ENCODE results near the gene OCIAD1. TPM values are rescaled to one million over a fixed set of nuclear protein-coding genes. Genes with fewer than 3 reads are reported as not detected.
"Not testable (repeated sequence)": the region's sequence is repeated elsewhere in the genome, so short reads cannot be mapped to it uniquely, and the experiment has no call there.

Gene OCIAD1
- total RNA-seq, 2 donors from 2014 or later: 114 to 176 TPM

- H3K4me3 ChIP-seq: no peak overlapping the region
- no peaks in the 10 kb centered on the region for H3K27me3 ChIP-seq (replicated peaks; ENCODE audit: insufficient read depth)
- no peak for DNase-seq (ENCODE audit: low spot score)
- intact Hi-C loops (cut with DNase I): no loop called here
- TF ChIP-seq CTCF (IDR thresholded peaks at IDR 0.05): no peak
- TF ChIP-seq POLR2A (IDR thresholded peaks at IDR 0.05): no peak
- no peak for TF ChIP-seq POLR2AphosphoS5 (IDR thresholded peaks at IDR 0.05)
- H3K9me3 ChIP-seq: no peaks in the 10 kb centered on the region
- no peaks in the 10 kb centered on the region for H3K36me3 ChIP-seq
- no peaks in the 10 kb centered on the region for H3K4me1 ChIP-seq (replicated peaks)
- H3K27ac ChIP-seq: no peak overlapping the region
- WGBS: 94% methylated on average over 1 of the region's 1 CpG
These were observed 47.1 kb downstream of the OCIAD1 start for GRCh38 chr4:48877827-48878535.

GRCh38 chr4:48879561-48880442 is 48.9 kb downstream of the OCIAD1 start:
- Histone ChIP-seq H3K27me3 (replicated peaks; ENCODE audit: insufficient read depth) (no peaks in the 10 kb centered on the region), H3K4me3 (no peak overlapping the region), H3K4me1 (replicated peaks) (no peaks in the 10 kb centered on the region), H3K27ac (no peak overlapping the region), H3K9me3 (no peaks in the 10 kb centered on the region), H3K36me3 (no peaks in the 10 kb centered on the region)
- WGBS: 49% methylated on average over 9 of the region's 9 CpGs
- DNase-seq (ENCODE audit: low spot score): no peak
- intact Hi-C loops (cut with DNase I): no loop called here
- TF ChIP-seq CTCF (IDR thresholded peaks at IDR 0.05): no peak
- no peak for TF ChIP-seq POLR2AphosphoS5 (IDR thresholded peaks at IDR 0.05)
- no peak for TF ChIP-seq POLR2A (IDR thresholded peaks at IDR 0.05)

- WGBS: 83% methylated on average over 3 of the region's 3 CpGs
- H3K27me3 ChIP-seq (replicated peaks; ENCODE audit: insufficient read depth); H3K9me3 ChIP-seq; DNase-seq (ENCODE audit: low spot score); intact Hi-C loops (cut with DNase I); H3K27ac ChIP-seq; H3K4me1 ChIP-seq (replicated peaks); H3K36me3 ChIP-seq; H3K4me3 ChIP-seq: not testable (repeated sequence)
These were observed 50.8 kb downstream of the OCIAD1 start for GRCh38 chr4:48881646-48882045.

- intact Hi-C loops (cut with DNase I); DNase-seq (ENCODE audit: low spot score): not testable (repeated sequence)
- WGBS: 96% methylated on average over 3 of the region's 3 CpGs
These were observed 58.9 kb downstream of the OCIAD1 start for GRCh38 chr4:48889750-48890149.

GRCh38 chr4:48891028-48891619 is 60.2 kb downstream of the OCIAD1 start:
- no peaks in the 10 kb centered on the region for H3K36me3 ChIP-seq
- H3K27me3 ChIP-seq (replicated peaks; ENCODE audit: insufficient read depth): no peaks in the 10 kb centered on the region
- no peaks in the 10 kb centered on the region for H3K4me1 ChIP-seq (replicated peaks)
- H3K4me3 ChIP-seq: no peak overlapping the region
- intact Hi-C loops (cut with DNase I): no loop called here
- no peaks in the 10 kb centered on the region for H3K9me3 ChIP-seq
- DNase-seq (ENCODE audit: low spot score): no peak
- TF ChIP-seq POLR2A (IDR thresholded peaks at IDR 0.05): no peak
- TF ChIP-seq CTCF (IDR thresholded peaks at IDR 0.05): no peak
- no peak for TF ChIP-seq POLR2AphosphoS5 (IDR thresholded peaks at IDR 0.05)
- no peak overlapping the region for H3K27ac ChIP-seq

More at GRCh38 chr4:48889750-48890149, 58.9 kb downstream of the OCIAD1 start:
- not testable (repeated sequence) for H3K4me3 ChIP-seq; H3K36me3 ChIP-seq; H3K4me1 ChIP-seq (replicated peaks); H3K27ac ChIP-seq; H3K27me3 ChIP-seq (replicated peaks; ENCODE audit: insufficient read depth); H3K9me3 ChIP-seq
